T-cell (primary cell): ENCODE measurements around the gene GALNT10. TPM values are rescaled to one million over a fixed set of nuclear protein-coding genes. Genes with fewer than 3 reads are reported as not detected.

ENCODE experiments used
- ATAC-seq, 4 experiments: fragments of 200-7000 bp in 3 of 4; fragments of 150-1000 bp in 1 of 4; cut with Tn5 transposase; replicated peaks in 1 of 4; 1 replicate in 3 of 4; 2 replicates in 1 of 4; pipeline ENCODE4 v1.10.0; 2021; ENCODE audit warnings: moderate library complexity in 3 of 4, mild to moderate bottlenecking in 2 of 4, moderate number of reproducible peaks in 1 of 4
- CTCF ChIA-PET, 2 donors: fragments of 300-600 bp; sonication (Branson Sonifier 250); formaldehyde crosslinking; loops; one replicate each; lab custom pipeline; 2022; ENCODE audit warnings: antibody characterized with exemption in 2 of 2; lab: Charles Lee
- POLR2A ChIA-PET, 2 donors: fragments of 300-600 bp; sonication (Branson Sonifier 250); formaldehyde crosslinking; loops; one replicate each; lab custom pipeline; 2022; ENCODE audit warnings: antibody characterized with exemption in 2 of 2; lab: Charles Lee
- DNase-seq, 35 experiments: peaks; one replicate each; pipeline versions ENCODE4 v3.0.0 to v3.0.0-alpha.2; 2013 to 2023
- H3K27ac ChIP-seq: one replicate; pipeline ENCODE4 v1.5.1; 2013; ENCODE audit warnings: low read length
- H3K27me3 ChIP-seq, 2 experiments: replicated peaks in 1 of 2; 1 replicate in 1 of 2; 2 replicates in 1 of 2; pipeline versions ENCODE4 v1.6.1 to v1.7.0; 2013; ENCODE audit warnings: low read length in 1 of 2, mixed read lengths in 1 of 2; ENCODE audit not compliant: control insufficient read depth in 2 of 2, insufficient read depth in 2 of 2; ENCODE audit errors: extremely low read depth in 1 of 2
- H3K36me3 ChIP-seq, 2 donors: 1 replicate in 1 of 2; 2 replicates in 1 of 2; pipeline versions ENCODE4 v1.6.1 to v1.7.0; 2013; ENCODE audit warnings: low read length in 1 of 2; ENCODE audit not compliant: control insufficient read depth in 2 of 2, insufficient read depth in 1 of 2; ENCODE audit errors: extremely low read depth in 1 of 2
- H3K4me1 ChIP-seq, 2 experiments: 1 replicate in 1 of 2; 2 replicates in 1 of 2; pipeline versions ENCODE4 v1.6.1 to v1.7.0; 2013; ENCODE audit warnings: low read length in 2 of 2, mixed read lengths in 1 of 2; ENCODE audit not compliant: insufficient read depth in 2 of 2, control insufficient read depth in 1 of 2; ENCODE audit errors: extremely low read depth in 1 of 2
- H3K4me3 ChIP-seq, 2 donors: 1 replicate in 1 of 2; 2 replicates in 1 of 2; pipeline versions ENCODE4 v1.5.1 to v1.7.0; 2013; ENCODE audit warnings: mild to moderate bottlenecking in 2 of 2, low read length in 1 of 2, moderate library complexity in 1 of 2; ENCODE audit not compliant: control insufficient read depth in 1 of 2; ENCODE audit errors: extremely low read depth in 1 of 2
- H3K9me3 ChIP-seq: 2 replicates; pipeline ENCODE4 v1.7.0; 2013
- H3K27ac Mint-ChIP-seq, 2 donors: one replicate each; pipeline ENCODE4 v1.8.0; 2020 to 2021; ENCODE audit warnings: mild to moderate bottlenecking in 2 of 2, mixed read lengths in 2 of 2
- H3K27me3 Mint-ChIP-seq, 2 donors: one replicate each; pipeline ENCODE4 v1.8.0; 2021 to 2022; ENCODE audit warnings: mixed read lengths in 2 of 2
- H3K36me3 Mint-ChIP-seq: one replicate; pipeline ENCODE4 v1.8.0; 2021; ENCODE audit warnings: mixed read lengths
- H3K4me1 Mint-ChIP-seq, 3 donors: one replicate each; pipeline ENCODE4 v1.8.0; 2020 to 2022; ENCODE audit warnings: mixed read lengths in 3 of 3, mild to moderate bottlenecking in 1 of 3
- H3K4me3 Mint-ChIP-seq, 3 donors: one replicate each; pipeline ENCODE4 v1.8.0; 2020 to 2022; ENCODE audit warnings: mild to moderate bottlenecking in 3 of 3, mixed read lengths in 3 of 3, moderate library complexity in 3 of 3
- H3K9me3 Mint-ChIP-seq, 3 donors: one replicate each; pipeline ENCODE4 v1.8.0; 2020 to 2022; ENCODE audit warnings: mixed read lengths in 3 of 3
- WGBS: methylation state at CpG from one replicate; pipeline ENCODE4 v1.1.5; 2013; ENCODE audit warnings: missing lambda C conversion rate; ENCODE audit not compliant: insufficient coverage; 5-methylcytosine and 5-hydroxymethylcytosine counted together
- total RNA-seq, 35 experiments: library from RNA in 6 of 35; stranded (reverse) in 6 of 35; fragments of 120-200 nt in 1 of 35; gene quantifications; one replicate each; pipeline versions ENCODE4 v1.2.1 to v1.2.4 and lab custom pipeline; 2013 to 2026

The GALNT10 gene
- total RNA-seq, 5 donors from 2014 or later (not counting 1 experiment from before 2014, with no cell fraction given) = 26.9 to 62.7 (median 40.8) TPM

GRCh38 chr5:154311362-154311761 is 120.8 kb downstream of the GALNT10 start:
- H3K9me3 ChIP-seq = no peaks in the 10 kb centered on the region
- Mint-ChIP-seq H3K4me3 (no peak overlapping the region), H3K27ac (no peak overlapping the region), H3K4me1 (peaks cover 16 to 22% (median 21%) of the 10 kb centered on the region in 3 donors), H3K9me3 (no peaks in the 10 kb centered on the region), H3K27me3 (no peaks in the 10 kb centered on the region), H3K36me3 (peaks cover 41% of the 10 kb centered on the region)
- WGBS = no CpG with 5 or more reads among the region's 5 CpGs
- peak in 1 of 4 experiments; percentile 23 for ATAC-seq
- H3K27me3 ChIP-seq = no peaks in the 10 kb centered on the region
- peaks cover 0 to 5% of the 10 kb centered on the region in 2 experiments for H3K4me1 ChIP-seq
- no peak overlapping the region for H3K27ac ChIP-seq
- no peak overlapping the region for H3K4me3 ChIP-seq
- POLR2A ChIA-PET = no interaction called here
- DNase-seq = peak in 1 of 35 experiments; percentile 2
- CTCF ChIA-PET = no interaction called here
- H3K36me3 ChIP-seq = peaks cover 3 to 7% of the 10 kb centered on the region in 2 donors

- H3K9me3 Mint-ChIP-seq = no peaks in the 10 kb centered on the region
- POLR2A ChIA-PET = no interaction called here
- H3K4me3 Mint-ChIP-seq = no peak overlapping the region
- no peaks in the 10 kb centered on the region for H3K27me3 ChIP-seq
- peaks cover 38% of the 10 kb centered on the region for H3K36me3 Mint-ChIP-seq
- H3K4me1 Mint-ChIP-seq = peaks cover 16 to 19% (median 16%) of the 10 kb centered on the region in 3 donors
- H3K27ac Mint-ChIP-seq = no peak overlapping the region
- no peaks in the 10 kb centered on the region for H3K9me3 ChIP-seq
- ATAC-seq = no peak
- CTCF ChIA-PET = no interaction called here
- H3K27me3 Mint-ChIP-seq = no peaks in the 10 kb centered on the region
- no peak overlapping the region for H3K4me3 ChIP-seq
- H3K36me3 ChIP-seq = peaks cover 7 to 9% of the 10 kb centered on the region in 2 donors
- 100% methylated on average over 1 of the region's 3 CpGs for WGBS
- DNase-seq = no peak
- peaks cover 0 to 5% of the 10 kb centered on the region in 2 experiments for H3K4me1 ChIP-seq
- H3K27ac ChIP-seq = no peak overlapping the region
These were observed 121.5 kb downstream of the GALNT10 start for GRCh38 chr5:154312000-154312399.

GRCh38 chr5:154312576-154312975 is 122.0 kb downstream of the GALNT10 start:
- CTCF ChIA-PET = no interaction called here

GRCh38 chr5:154313360-154314017 is 123.0 kb downstream of the GALNT10 start:
- H3K27ac Mint-ChIP-seq = no peak overlapping the region
- H3K36me3 Mint-ChIP-seq = peaks cover 46% of the 10 kb centered on the region
- DNase-seq (no peak), ATAC-seq (no peak)
- 83% methylated on average over 2 of the region's 4 CpGs for WGBS
- H3K4me3 Mint-ChIP-seq = no peak overlapping the region
- H3K9me3 Mint-ChIP-seq = no peaks in the 10 kb centered on the region
- POLR2A ChIA-PET = no interaction called here
- Histone ChIP-seq H3K4me3 (no peak overlapping the region), H3K9me3 (no peaks in the 10 kb centered on the region), H3K36me3 (peaks cover 7 to 9% of the 10 kb centered on the region in 2 donors), H3K27ac (no peak overlapping the region), H3K27me3 (no peaks in the 10 kb centered on the region), H3K4me1 (peaks cover 0 to 5% of the 10 kb centered on the region in 2 experiments)
- H3K4me1 Mint-ChIP-seq = peaks cover 16 to 17% (median 16%) of the 10 kb centered on the region in 3 donors
- H3K27me3 Mint-ChIP-seq = no peaks in the 10 kb centered on the region
- CTCF ChIA-PET = no interaction called here

More at GRCh38 chr5:154312576-154312975, 122.0 kb downstream of the GALNT10 start:
- H3K27me3 Mint-ChIP-seq = no peaks in the 10 kb centered on the region
- Histone ChIP-seq H3K36me3 (peaks cover 7 to 9% of the 10 kb centered on the region in 2 donors), H3K9me3 (no peaks in the 10 kb centered on the region), H3K27ac (no peak overlapping the region), H3K4me1 (peaks cover 0 to 5% of the 10 kb centered on the region in 2 experiments), H3K27me3 (no peaks in the 10 kb centered on the region), H3K4me3 (no peak overlapping the region)
- POLR2A ChIA-PET = no interaction called here
- no peaks in the 10 kb centered on the region for H3K9me3 Mint-ChIP-seq
- peaks cover 16 to 19% (median 16%) of the 10 kb centered on the region in 3 donors for H3K4me1 Mint-ChIP-seq
- no peak for ATAC-seq
- peaks cover 43% of the 10 kb centered on the region for H3K36me3 Mint-ChIP-seq
- H3K27ac Mint-ChIP-seq = no peak overlapping the region
- H3K4me3 Mint-ChIP-seq = no peak overlapping the region
- no peak for DNase-seq

- no peaks in the 10 kb centered on the region for H3K9me3 ChIP-seq
- ChIA-PET CTCF (no interaction called here), POLR2A (no interaction called here)
- H3K4me1 ChIP-seq = no peaks in the 10 kb centered on the region
- DNase-seq = no peak
- H3K27ac Mint-ChIP-seq = no peak overlapping the region
- H3K36me3 Mint-ChIP-seq = peaks cover 43% of the 10 kb centered on the region
- no peaks in the 10 kb centered on the region for H3K9me3 Mint-ChIP-seq
- no peak overlapping the region for H3K4me3 Mint-ChIP-seq
- H3K27me3 ChIP-seq = no peaks in the 10 kb centered on the region
- H3K27me3 Mint-ChIP-seq = no peaks in the 10 kb centered on the region
- H3K4me1 Mint-ChIP-seq = peaks cover 0 to under 1% (median 0%) of the 10 kb centered on the region in 3 donors
- H3K27ac ChIP-seq = no peak overlapping the region
- H3K4me3 ChIP-seq = no peak overlapping the region
- H3K36me3 ChIP-seq = peaks cover 7 to 9% of the 10 kb centered on the region in 2 donors
- WGBS = 74% methylated on average over 3 of the region's 3 CpGs
- no peak for ATAC-seq
These were observed 124.7 kb downstream of the GALNT10 start for GRCh38 chr5:154315196-154315595.

GRCh38 chr5:154315756-154316155 is 125.2 kb downstream of the GALNT10 start:
- Mint-ChIP-seq H3K4me3 (no peak overlapping the region), H3K27ac (no peak overlapping the region), H3K27me3 (no peaks in the 10 kb centered on the region), H3K9me3 (no peaks in the 10 kb centered on the region), H3K36me3 (peaks cover 42% of the 10 kb centered on the region), H3K4me1 (no peaks in the 10 kb centered on the region)
- Histone ChIP-seq H3K27me3 (no peaks in the 10 kb centered on the region), H3K9me3 (no peaks in the 10 kb centered on the region), H3K27ac (no peak overlapping the region), H3K36me3 (peaks cover 7 to 9% of the 10 kb centered on the region in 2 donors), H3K4me3 (no peak overlapping the region), H3K4me1 (no peaks in the 10 kb centered on the region)
- DNase-seq (no peak), ATAC-seq (no peak)
- ChIA-PET CTCF (no interaction called here), POLR2A (no interaction called here)
